Measurements from ENCODE around the gene CXCL17. TPM values are rescaled to one million over a fixed set of nuclear protein-coding genes. Genes with fewer than 3 reads are reported as not detected.

The CXCL17 gene
- total and polyA plus RNA-seq, 4 donors: 0.18 TPM; not detected in 3

DNA sequence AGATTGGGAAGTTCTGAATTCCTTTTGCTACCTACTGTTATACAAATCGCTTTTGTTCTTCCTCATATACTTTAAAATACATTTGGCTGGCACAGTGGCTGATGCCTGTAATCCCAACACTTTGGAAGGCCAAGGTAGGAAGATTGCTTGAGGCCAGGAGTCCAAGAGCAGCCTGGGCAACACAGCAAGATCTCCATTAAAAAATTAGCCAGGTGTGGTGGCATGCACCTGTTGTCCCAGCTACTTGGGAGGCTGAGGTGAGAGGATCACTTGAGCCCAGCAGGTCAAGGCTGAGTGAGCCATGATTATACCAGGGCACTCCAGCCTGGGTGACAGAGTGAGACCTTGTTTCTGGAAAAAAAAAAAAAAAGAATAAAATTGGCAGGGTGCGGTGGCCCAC, 34.4 kb upstream of the CXCL17 start:
- no peak overlapping the region for H3K27ac ChIP-seq (ENCODE audit: low read depth, low read length)
- no peaks in the 10 kb centered on the region for H3K27me3 ChIP-seq (ENCODE audit: control insufficient read depth, insufficient read depth, low read length)
- no peaks in the 10 kb centered on the region for H3K4me1 ChIP-seq (ENCODE audit: control insufficient read depth, insufficient read depth, low read length)
- WGBS (ENCODE audit: insufficient coverage): 100% methylated on average over 1 of the region's 2 CpGs
- no peak for DNase-seq (ENCODE audit: low read depth in 4 of 6, low spot score in 6 of 6)
- H3K4me3 ChIP-seq (ENCODE audit: low read depth, low read length): no peak overlapping the region
- no peaks in the 10 kb centered on the region for H3K36me3 ChIP-seq (ENCODE audit: control insufficient read depth, insufficient read depth, low read length)
- no peaks in the 10 kb centered on the region for H3K9me3 ChIP-seq (ENCODE audit: control insufficient read depth, insufficient read depth, low read length)

DNA sequence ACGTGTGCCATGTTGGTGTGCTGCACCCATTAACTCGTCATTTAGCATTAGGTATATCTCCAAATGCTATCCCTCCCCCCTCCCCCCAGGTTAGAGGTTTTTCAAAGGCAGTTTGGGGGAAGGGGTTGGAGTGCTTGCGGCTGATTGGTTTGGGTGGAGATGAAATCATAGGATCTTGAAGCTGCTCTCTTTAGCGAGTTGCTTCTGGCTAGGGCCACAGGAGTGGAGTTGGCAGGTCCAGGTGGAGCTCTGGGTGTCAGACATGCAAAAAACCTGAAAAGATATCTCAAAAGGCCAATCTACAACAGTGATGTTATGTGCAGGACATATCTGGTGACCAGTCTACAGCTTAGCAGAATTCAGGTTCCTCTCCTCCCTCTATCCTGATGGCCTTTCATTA, 32.6 kb upstream of the CXCL17 start:
- Histone ChIP-seq H3K27ac (ENCODE audit: low read depth, low read length) (no peak overlapping the region), H3K9me3 (ENCODE audit: control insufficient read depth, insufficient read depth, low read length) (no peaks in the 10 kb centered on the region), H3K4me1 (ENCODE audit: control insufficient read depth, insufficient read depth, low read length) (no peaks in the 10 kb centered on the region), H3K27me3 (ENCODE audit: control insufficient read depth, insufficient read depth, low read length) (no peaks in the 10 kb centered on the region), H3K4me3 (ENCODE audit: low read depth, low read length) (no peak overlapping the region), H3K36me3 (ENCODE audit: control insufficient read depth, insufficient read depth, low read length) (no peaks in the 10 kb centered on the region)
- DNase-seq (ENCODE audit: low read depth in 4 of 6, low spot score in 6 of 6): no peak
- WGBS (ENCODE audit: insufficient coverage): 0% methylated on average over 1 of the region's 4 CpGs

DNA sequence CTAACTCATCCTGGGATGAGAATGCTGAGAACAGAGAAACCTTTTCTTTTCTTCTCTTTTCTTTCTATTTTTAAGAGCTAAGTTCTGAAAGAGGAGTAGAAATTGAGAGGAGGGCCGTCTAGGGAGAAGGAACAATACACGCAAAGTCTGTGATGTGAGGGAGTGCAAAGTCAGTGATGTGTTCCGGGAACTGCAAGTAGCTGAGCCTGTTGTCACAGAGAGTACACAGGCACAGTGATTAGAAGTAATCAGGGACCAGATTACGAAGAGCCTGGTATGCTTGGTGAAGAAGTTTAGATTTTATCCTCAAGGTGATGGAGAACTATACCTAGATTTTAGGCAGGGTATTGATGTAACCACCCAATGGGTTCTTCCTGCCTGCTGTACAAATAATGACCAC, 32.0 kb upstream of the CXCL17 start:
- H3K4me1 ChIP-seq (ENCODE audit: control insufficient read depth, insufficient read depth, low read length): no peaks in the 10 kb centered on the region
- no peaks in the 10 kb centered on the region for H3K9me3 ChIP-seq (ENCODE audit: control insufficient read depth, insufficient read depth, low read length)
- H3K27me3 ChIP-seq (ENCODE audit: control insufficient read depth, insufficient read depth, low read length): no peaks in the 10 kb centered on the region
- no peak for DNase-seq (ENCODE audit: low read depth in 4 of 6, low spot score in 6 of 6)
- no peak overlapping the region for H3K27ac ChIP-seq (ENCODE audit: low read depth, low read length)
- no peaks in the 10 kb centered on the region for H3K36me3 ChIP-seq (ENCODE audit: control insufficient read depth, insufficient read depth, low read length)
- WGBS (ENCODE audit: insufficient coverage): 42% methylated on average over 4 of the region's 4 CpGs
- no peak overlapping the region for H3K4me3 ChIP-seq (ENCODE audit: low read depth, low read length)

DNA sequence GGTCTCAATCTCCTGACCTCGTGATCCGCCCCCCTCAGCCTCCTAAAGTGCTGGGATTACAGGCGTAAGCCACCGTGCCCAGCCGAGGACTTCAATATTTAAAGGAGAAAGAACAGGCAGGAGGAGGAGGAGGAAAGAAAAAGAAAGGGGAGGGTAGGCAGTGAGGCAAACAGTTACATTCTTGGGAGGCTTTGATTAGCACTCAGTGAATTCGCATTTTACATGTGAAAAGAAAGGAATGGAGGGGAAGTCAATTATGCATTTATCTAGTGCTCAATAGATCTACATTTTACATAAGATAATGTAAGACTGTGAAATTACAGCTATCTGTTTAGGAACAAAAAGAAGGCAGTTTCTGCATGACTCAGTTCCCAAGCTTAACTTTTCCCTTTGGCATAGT, 30.9 kb upstream of the CXCL17 start:
- Histone ChIP-seq H3K27ac (ENCODE audit: low read depth, low read length) (no peak overlapping the region), H3K4me1 (ENCODE audit: control insufficient read depth, insufficient read depth, low read length) (no peaks in the 10 kb centered on the region), H3K9me3 (ENCODE audit: control insufficient read depth, insufficient read depth, low read length) (no peaks in the 10 kb centered on the region), H3K4me3 (ENCODE audit: low read depth, low read length) (no peak overlapping the region), H3K36me3 (ENCODE audit: control insufficient read depth, insufficient read depth, low read length) (no peaks in the 10 kb centered on the region), H3K27me3 (ENCODE audit: control insufficient read depth, insufficient read depth, low read length) (no peaks in the 10 kb centered on the region)
- 41% methylated on average over 4 of the region's 6 CpGs for WGBS (ENCODE audit: insufficient coverage)
- no peak for DNase-seq (ENCODE audit: low read depth in 4 of 6, low spot score in 6 of 6)

DNA sequence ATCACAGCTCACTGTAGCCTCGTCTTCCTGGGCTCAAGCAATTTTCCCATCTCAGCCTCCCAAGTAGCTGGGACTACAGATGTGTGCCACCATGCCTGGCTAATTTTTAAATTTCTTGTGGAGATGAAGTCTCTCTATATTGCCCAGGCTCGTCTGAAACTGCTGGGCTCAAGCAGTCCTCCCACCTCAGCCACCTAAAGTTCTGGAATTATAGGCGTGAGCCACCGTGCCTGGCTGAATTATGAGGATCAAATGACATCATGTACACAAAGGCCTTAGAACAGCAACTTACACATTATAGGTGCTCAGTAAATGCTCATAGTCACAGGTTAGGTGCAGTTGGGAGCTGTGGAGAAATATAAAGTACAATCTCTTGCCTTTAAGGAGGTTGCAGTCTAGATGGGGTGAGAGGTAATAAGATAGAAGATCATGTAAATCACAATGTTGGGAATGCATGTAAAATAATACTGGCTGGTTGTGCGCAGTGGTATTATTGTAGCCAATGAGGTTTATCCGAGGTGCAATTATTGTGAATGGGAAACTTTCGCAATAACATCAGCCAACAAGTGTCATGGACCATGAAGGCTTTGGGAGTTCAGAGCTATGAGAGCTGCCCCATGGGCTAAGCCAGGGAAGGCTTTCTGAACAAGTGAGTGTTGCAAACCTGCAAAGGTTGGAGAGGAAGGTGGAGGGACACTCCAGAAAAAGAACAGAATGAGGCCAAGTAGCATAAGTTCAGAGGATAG, 29.8 kb upstream of the CXCL17 start:
- Histone ChIP-seq H3K4me3 (ENCODE audit: low read depth, low read length) (no peak overlapping the region), H3K4me1 (ENCODE audit: control insufficient read depth, insufficient read depth, low read length) (no peaks in the 10 kb centered on the region), H3K36me3 (ENCODE audit: control insufficient read depth, insufficient read depth, low read length) (no peaks in the 10 kb centered on the region), H3K27me3 (ENCODE audit: control insufficient read depth, insufficient read depth, low read length) (no peaks in the 10 kb centered on the region), H3K27ac (ENCODE audit: low read depth, low read length) (no peak overlapping the region), H3K9me3 (ENCODE audit: control insufficient read depth, insufficient read depth, low read length) (no peaks in the 10 kb centered on the region)
- no peak for DNase-seq (ENCODE audit: low read depth in 4 of 6, low spot score in 6 of 6)
- WGBS (ENCODE audit: insufficient coverage): 97% methylated on average over 5 of the region's 7 CpGs

DNA sequence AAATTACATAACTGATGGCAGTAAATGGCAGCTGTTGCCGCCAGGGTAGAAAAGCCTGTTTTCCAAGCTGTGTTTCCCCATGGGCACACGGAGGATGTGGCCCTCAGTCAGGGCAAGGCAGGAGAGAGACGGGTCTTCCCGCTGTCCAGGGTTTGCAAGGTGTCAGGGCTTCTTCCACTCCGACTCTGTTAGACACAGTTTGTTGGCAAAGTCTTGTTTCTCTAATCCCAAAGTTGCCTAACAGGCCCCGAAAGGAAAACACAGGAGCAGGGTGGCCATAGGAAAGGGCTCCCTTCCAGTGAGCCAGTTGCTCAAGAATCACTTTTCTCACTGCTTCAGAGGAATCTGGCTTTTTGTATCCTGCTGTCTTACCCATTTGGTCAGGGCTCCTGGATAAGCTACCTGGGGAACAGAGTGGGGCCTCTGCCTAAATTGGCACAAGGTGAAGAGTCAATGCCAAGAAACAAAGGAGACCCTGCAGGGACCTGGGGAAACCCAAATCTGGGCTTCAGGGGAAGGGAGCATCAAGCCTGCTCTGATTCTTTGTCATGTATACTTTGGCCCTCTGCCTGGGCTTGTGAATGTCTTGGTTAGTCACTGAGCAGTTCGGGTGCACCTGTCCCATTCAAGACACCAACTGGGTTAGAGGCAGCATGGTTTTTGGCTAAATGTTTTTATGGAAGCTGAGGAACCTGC, 29.0 kb upstream of the CXCL17 start:
- H3K27ac ChIP-seq (ENCODE audit: low read depth, low read length): no peak overlapping the region
- H3K36me3 ChIP-seq (ENCODE audit: control insufficient read depth, insufficient read depth, low read length): no peaks in the 10 kb centered on the region
- H3K9me3 ChIP-seq (ENCODE audit: control insufficient read depth, insufficient read depth, low read length): no peaks in the 10 kb centered on the region
- H3K4me3 ChIP-seq (ENCODE audit: low read depth, low read length): no peak overlapping the region
- no peaks in the 10 kb centered on the region for H3K27me3 ChIP-seq (ENCODE audit: control insufficient read depth, insufficient read depth, low read length)
- no peak for DNase-seq (ENCODE audit: low read depth in 4 of 6, low spot score in 6 of 6)
- no peaks in the 10 kb centered on the region for H3K4me1 ChIP-seq (ENCODE audit: control insufficient read depth, insufficient read depth, low read length)
- 88% methylated on average over 6 of the region's 7 CpGs for WGBS (ENCODE audit: insufficient coverage)

DNA sequence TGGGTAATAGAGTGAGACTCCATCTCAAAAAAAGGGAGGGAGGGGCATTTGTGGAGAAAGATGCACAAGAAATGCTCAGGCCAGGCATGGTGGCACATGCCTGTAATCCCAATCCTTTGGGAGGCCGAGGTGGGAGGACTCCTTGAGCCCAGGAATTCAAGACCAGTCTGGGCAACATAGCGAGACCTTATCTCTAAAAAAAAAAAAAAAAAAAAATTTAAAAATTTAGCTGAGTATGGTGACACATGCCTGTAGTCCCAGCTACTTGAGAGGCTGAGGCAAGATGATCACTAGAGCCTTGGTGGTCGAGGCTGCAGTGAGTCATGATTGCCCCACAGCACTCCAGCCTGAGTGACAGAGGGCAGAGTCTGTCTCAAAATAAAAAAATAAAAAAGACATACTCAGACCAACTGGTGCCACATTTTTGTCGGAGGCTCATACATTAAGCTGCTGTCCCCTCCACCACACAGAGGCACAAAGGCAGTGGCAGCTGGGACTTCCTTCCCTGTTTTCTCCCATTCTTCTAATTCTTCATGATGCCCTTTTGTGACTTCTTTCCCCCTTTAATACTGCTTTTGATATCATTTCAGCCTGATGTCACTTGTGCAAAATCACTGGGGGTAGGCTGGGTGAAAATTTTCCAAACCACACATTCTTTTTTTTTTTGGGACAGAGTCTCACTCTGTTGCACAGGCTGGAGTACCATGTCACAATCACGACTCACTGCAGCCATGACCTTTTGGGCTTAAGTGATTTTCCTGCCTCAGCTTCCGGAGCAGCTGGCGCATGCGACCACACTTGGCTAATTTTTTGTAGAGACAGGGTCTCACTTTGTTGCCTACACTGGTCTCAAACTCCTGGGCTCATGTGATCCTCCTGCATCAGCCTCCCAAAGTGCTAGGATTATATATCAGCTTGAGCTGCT, 26.8 kb upstream of the CXCL17 start:
- H3K9me3 ChIP-seq (ENCODE audit: control insufficient read depth, insufficient read depth, low read length): no peaks in the 10 kb centered on the region
- H3K27me3 ChIP-seq (ENCODE audit: control insufficient read depth, insufficient read depth, low read length): no peaks in the 10 kb centered on the region
- WGBS (ENCODE audit: insufficient coverage): 80% methylated on average over 6 of the region's 8 CpGs
- peaks cover 7% of the 10 kb centered on the region for H3K4me1 ChIP-seq (ENCODE audit: control insufficient read depth, insufficient read depth, low read length)
- no peak overlapping the region for H3K27ac ChIP-seq (ENCODE audit: low read depth, low read length)
- no peak overlapping the region for H3K4me3 ChIP-seq (ENCODE audit: low read depth, low read length)
- no peaks in the 10 kb centered on the region for H3K36me3 ChIP-seq (ENCODE audit: control insufficient read depth, insufficient read depth, low read length)
- DNase-seq (ENCODE audit: low read depth in 4 of 6, low spot score in 6 of 6): no peak

DNA sequence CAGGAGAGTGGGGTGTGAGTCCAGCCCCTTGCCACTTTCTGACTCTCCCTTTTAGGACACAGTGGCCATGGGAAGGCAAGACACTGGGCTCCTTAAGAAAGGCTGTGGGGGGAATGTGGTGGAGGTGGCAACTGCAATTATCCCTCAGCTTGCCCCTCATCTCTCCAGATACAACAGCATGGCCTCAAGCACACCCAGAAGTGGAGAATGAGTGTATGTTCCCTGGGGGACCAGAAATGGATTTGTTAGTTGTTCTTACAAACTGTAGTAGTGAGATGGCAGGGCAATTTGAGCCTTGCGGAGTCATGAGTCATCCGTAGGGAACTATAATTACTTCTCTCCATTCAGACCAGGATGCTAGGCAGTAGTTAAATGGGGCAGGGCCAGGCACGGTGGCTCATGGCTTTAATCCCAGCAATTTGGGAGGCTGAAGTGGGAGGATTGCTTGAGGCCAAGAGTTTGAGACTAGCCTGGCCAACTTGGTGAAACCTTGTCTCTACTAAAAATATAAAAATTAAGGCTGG, 25.6 kb upstream of the CXCL17 start:
- Histone ChIP-seq H3K4me1 (ENCODE audit: control insufficient read depth, insufficient read depth, low read length) (peaks cover 7% of the 10 kb centered on the region), H3K27me3 (ENCODE audit: control insufficient read depth, insufficient read depth, low read length) (no peaks in the 10 kb centered on the region), H3K9me3 (ENCODE audit: control insufficient read depth, insufficient read depth, low read length) (no peaks in the 10 kb centered on the region), H3K4me3 (ENCODE audit: low read depth, low read length) (no peak overlapping the region), H3K36me3 (ENCODE audit: control insufficient read depth, insufficient read depth, low read length) (no peaks in the 10 kb centered on the region), H3K27ac (ENCODE audit: low read depth, low read length) (no peak overlapping the region)
- WGBS (ENCODE audit: insufficient coverage): no CpG with 5 or more reads among the region's 3 CpGs
- no peak for DNase-seq (ENCODE audit: low read depth in 4 of 6, low spot score in 6 of 6)

DNA sequence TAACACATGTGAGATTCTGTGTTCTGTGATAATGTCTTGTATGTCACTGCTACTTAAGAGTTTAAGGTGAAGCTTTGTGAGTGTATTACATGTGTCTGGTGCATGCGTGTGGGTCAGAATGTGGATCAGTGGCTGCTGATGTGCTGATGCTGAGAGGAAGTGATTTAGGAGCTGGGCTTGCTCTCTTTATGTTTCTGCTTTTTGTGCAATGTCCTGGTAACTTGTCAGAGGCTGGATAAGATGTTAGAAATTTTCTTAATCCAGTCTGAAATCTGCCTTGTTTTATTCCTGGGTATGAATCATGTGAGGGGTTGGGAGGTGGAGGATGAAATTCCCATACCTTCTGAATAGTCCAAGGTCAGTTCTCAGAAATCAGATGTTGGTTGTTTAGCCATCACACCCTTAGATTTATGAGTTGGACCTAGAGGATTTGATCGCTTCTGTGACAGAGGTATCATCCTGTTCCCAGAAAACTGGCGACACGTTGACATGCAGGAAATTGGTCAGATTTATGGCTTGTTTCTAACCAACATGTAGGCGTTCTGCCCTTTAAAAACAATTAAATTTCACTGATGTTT, 24.5 kb upstream of the CXCL17 start:
- Histone ChIP-seq H3K27me3 (ENCODE audit: control insufficient read depth, insufficient read depth, low read length) (no peaks in the 10 kb centered on the region), H3K9me3 (ENCODE audit: control insufficient read depth, insufficient read depth, low read length) (no peaks in the 10 kb centered on the region), H3K4me3 (ENCODE audit: low read depth, low read length) (no peak overlapping the region), H3K36me3 (ENCODE audit: control insufficient read depth, insufficient read depth, low read length) (no peaks in the 10 kb centered on the region), H3K4me1 (ENCODE audit: control insufficient read depth, insufficient read depth, low read length) (peaks cover 7% of the 10 kb centered on the region), H3K27ac (ENCODE audit: low read depth, low read length) (no peak overlapping the region)
- 57% methylated on average over 4 of the region's 5 CpGs for WGBS (ENCODE audit: insufficient coverage)
- no peak for DNase-seq (ENCODE audit: low read depth in 4 of 6, low spot score in 6 of 6)

All from spinal cord (tissue), 10 donors.